Endothelial cell of umbilical vein (primary cell): ENCODE data around the gene RGS21. TPM values are rescaled to one million over a fixed set of nuclear protein-coding genes. Genes with fewer than 3 reads are reported as not detected.

Experiments
- BruUV-seq: library from RNA; stranded (reverse); fragments of 400-500 nt; replicated peaks from 2 replicates; lab custom pipeline; 2021; lab: Mats Ljungman, UMichigan
- CTCF ChIA-PET: fragments of 300-600, 350-600 bp; sonication (Branson Sonifier 250); formaldehyde crosslinking; loops from one replicate; lab custom pipeline; 2021; ENCODE audit warnings: antibody characterized with exemption, inconsistent platforms; lab: Charles Lee
- POLR2A ChIA-PET: fragments of 300-600, 350-600 bp; sonication (Branson Sonifier 250); formaldehyde crosslinking; loops from one replicate; lab custom pipeline; 2021; ENCODE audit warnings: antibody characterized with exemption, inconsistent platforms; lab: Charles Lee
- DNase-seq: peaks from one replicate; pipeline ENCODE4 v3.0.0-alpha.2; 2011; ENCODE audit warnings: low read depth, low spot score
- FAIRE-seq: peaks from 2 replicates; lab custom pipeline; 2011; peaks lifted over from hg19 to GRCh38; lab: Jason Lieb, UNC
- H2AFZ ChIP-seq: 2 replicates; pipeline ENCODE4 v1.6.0; 2012; ENCODE audit warnings: low read depth, low read length, control low read depth, inconsistent platforms
- H3K27ac ChIP-seq: 2 replicates; pipeline ENCODE4 v1.5.1; 2011; ENCODE audit warnings: low read depth, mild to moderate bottlenecking, control low read depth, low read length, moderate library complexity; ENCODE audit not compliant: insufficient read depth
- H3K27me3 ChIP-seq, 2 experiments: 2 replicates each; pipeline versions ENCODE4 v1.6.0 to v1.6.1; 2011; ENCODE audit warnings: low read length in 2 of 2, mixed read lengths in 1 of 2; ENCODE audit not compliant: control insufficient read depth in 2 of 2, insufficient read depth in 2 of 2
- H3K36me3 ChIP-seq, 2 experiments: 2 replicates in 1 of 2; 3 replicates in 1 of 2; pipeline ENCODE4 v1.5.1; 2011; ENCODE audit warnings: low read length in 2 of 2, mild to moderate bottlenecking in 1 of 2, moderate library complexity in 1 of 2; ENCODE audit not compliant: control insufficient read depth in 2 of 2, insufficient read depth in 2 of 2; ENCODE audit errors: extremely low read depth in 1 of 2
- H3K4me1 ChIP-seq: 3 replicates; pipeline ENCODE4 v1.5.1; 2011; ENCODE audit warnings: mild to moderate bottlenecking, low read length; ENCODE audit not compliant: control insufficient read depth, insufficient read depth; ENCODE audit errors: extremely low read depth
- H3K4me2 ChIP-seq: 2 replicates; pipeline ENCODE4 v1.6.1; 2011; ENCODE audit warnings: low read length, control low read depth, mixed read lengths; ENCODE audit not compliant: insufficient read depth
- H3K4me3 ChIP-seq, 3 experiments: fragments of 200-600 bp in 1 of 3; sonication (generic), shearing (Covaris generic) in 1 of 3; replicated peaks in 1 of 3; 2 replicates each; pipeline ENCODE4 v1.5.1; 2011 to 2016; ENCODE audit warnings: control low read depth in 3 of 3, low read length in 3 of 3, mild to moderate bottlenecking in 2 of 3, inconsistent platforms in 1 of 3, low read depth in 1 of 3, moderate library complexity in 1 of 3; ENCODE audit not compliant: insufficient read depth in 1 of 3
- H3K79me2 ChIP-seq: 2 replicates; pipeline ENCODE4 v1.6.0; 2012; ENCODE audit warnings: low read length, inconsistent platforms; ENCODE audit not compliant: control insufficient read depth, insufficient read depth
- H3K9ac ChIP-seq: replicated peaks from 2 replicates; pipeline ENCODE3; 2011; ENCODE audit warnings: low read length, control low read depth; ENCODE audit not compliant: insufficient read depth; ENCODE audit errors: extremely low read depth
- H3K9me1 ChIP-seq: replicated peaks from 3 replicates; pipeline ENCODE4 v1.6.0; 2011; ENCODE audit warnings: mild to moderate bottlenecking, low read length; ENCODE audit not compliant: control insufficient read depth, insufficient read depth; ENCODE audit errors: extremely low read depth
- H3K9me3 ChIP-seq: replicated peaks from 2 replicates; pipeline ENCODE4 v1.5.1; 2012; ENCODE audit warnings: low read length, inconsistent platforms; ENCODE audit not compliant: control insufficient read depth, insufficient read depth
- H4K20me1 ChIP-seq: replicated peaks from 2 replicates; pipeline ENCODE3; 2011; ENCODE audit warnings: mild to moderate bottlenecking, low read length; ENCODE audit not compliant: control insufficient read depth, insufficient read depth; ENCODE audit errors: extremely low read depth
- CTCF ChIP-seq, 2 donors: IDR thresholded peaks; 1 replicate in 1 of 2; 2 replicates in 1 of 2; pipeline ENCODE4 v1.5.1; 2011; ENCODE audit warnings: low read length in 2 of 2, mild to moderate bottlenecking in 2 of 2, moderate library complexity in 2 of 2, control low read depth in 1 of 2, inconsistent platforms in 1 of 2, low read depth in 1 of 2; ENCODE audit not compliant: insufficient read depth in 1 of 2; ENCODE audit errors: extremely low read depth in 1 of 2
- EZH2 ChIP-seq: IDR thresholded peaks from 2 replicates; pipeline ENCODE4 v1.6.1; 2012; ENCODE audit warnings: borderline replicate concordance, low read depth, mild to moderate bottlenecking, moderate library complexity, low read length, inconsistent platforms; ENCODE audit not compliant: severe bottlenecking
- FOS ChIP-seq: IDR thresholded peaks from 2 replicates; pipeline ENCODE4 v1.6.1; 2011; ENCODE audit warnings: mild to moderate bottlenecking, low read length, moderate library complexity, borderline replicate concordance; ENCODE audit not compliant: insufficient read depth
- GATA2 ChIP-seq: IDR thresholded peaks from 2 replicates; pipeline ENCODE4 v1.7.0; 2011; ENCODE audit warnings: low read depth, mild to moderate bottlenecking, moderate library complexity, mixed read lengths, low read length; ENCODE audit not compliant: insufficient read length, insufficient read depth
- JUN ChIP-seq: IDR thresholded peaks from 2 replicates; pipeline ENCODE4 v1.6.1; 2011; ENCODE audit warnings: borderline replicate concordance, low read depth; ENCODE audit not compliant: insufficient read length, insufficient read depth
- MAX ChIP-seq: IDR thresholded peaks from 2 replicates; pipeline ENCODE4 v1.6.1; 2011; ENCODE audit not compliant: insufficient read depth, insufficient read length
- MYC ChIP-seq: IDR thresholded peaks from one replicate; pipeline ENCODE4 v1.6.1; 2011; ENCODE audit warnings: mild to moderate bottlenecking, low read depth, low read length
- POLR2A ChIP-seq: IDR thresholded peaks from 2 replicates; pipeline ENCODE4 v1.6.1; 2012; ENCODE audit warnings: low read depth, mild to moderate bottlenecking, control low read depth, low read length
- POLR2AphosphoS5 ChIP-seq: IDR thresholded peaks from 2 replicates; pipeline ENCODE4 v1.6.1; 2012; ENCODE audit warnings: low read depth, mild to moderate bottlenecking, control low read depth, low read length, moderate library complexity; ENCODE audit not compliant: insufficient read depth
- dilution Hi-C: fragments of 300-500 bp; cut with MboI; formaldehyde crosslinking; loops from one replicate; pipeline ENCODE4 v1.15.0; 2019; ENCODE audit warnings: low sequenced_read_pairs; ENCODE audit not compliant: extremely low pct_ligation_motif_present
- intact Hi-C: fragments of 100-400 bp; cut with micrococcal nuclease; formaldehyde crosslinking; loops from one replicate; pipeline ENCODE4 v1.10.0; 2022
- polyA plus RNA-seq, 4 experiments: library from polyadenylated mRNA; depleted of rRNA in 3 of 4; stranded (reverse) in 3 of 4; unstranded in 1 of 4; fragments of >200 nt; gene quantifications; 2 replicates each; pipeline versions ENCODE4 v1.2.1 to v1.2.3, GENCODE V29; 2011 to 2012; ENCODE audit warnings: missing spikeins in 1 of 4
- total RNA-seq: library from RNA; stranded (reverse); gene quantifications from 2 replicates; pipeline ENCODE4 v1.2.3, GENCODE V29; 2021

Gene RGS21
- total and polyA plus RNA-seq, 2 donors (not counting 3 experiments of a cell fraction or from before 2014, with no cell fraction given): not detected

GRCh38 chr1:192270398-192270797, 46.4 kb upstream of the RGS21 start:
- no peaks in the 10 kb centered on the region for H3K79me2 ChIP-seq
- dilution Hi-C loops: no loop called here
- ChIA-PET POLR2A (no interaction called here), CTCF (no interaction called here)
- no peaks in the 10 kb centered on the region for H3K9me1 ChIP-seq
- intact Hi-C loops: no loop called here
- H4K20me1 ChIP-seq: no peaks in the 10 kb centered on the region
- H3K27me3 ChIP-seq: no peaks in the 10 kb centered on the region
- H3K4me1 ChIP-seq: peaks cover 11% of the 10 kb centered on the region
- BruUV-seq: no TSS peak
- FAIRE-seq (peak; percentile 90), DNase-seq (peak; percentile 80)
- no peaks in the 10 kb centered on the region for H3K36me3 ChIP-seq
- H3K9ac ChIP-seq: no peak overlapping the region
- H3K27ac ChIP-seq: no peak overlapping the region
- TF ChIP-seq JUN (peak; percentile 73), POLR2AphosphoS5 (peak; percentile 65), FOS (peak; percentile 92), CTCF (IDR thresholded peaks at IDR 0.05; ENCODE audit: extremely low read depth in 1 of 2, insufficient read depth in 1 of 2, low read depth in 1 of 2, low read length in 2 of 2) (no peak), GATA2 (peak; percentile 39), MYC (no peak), EZH2 (no peak), MAX (no peak), POLR2A (no peak)
- no peak overlapping the region for H2AFZ ChIP-seq
- H3K4me3 ChIP-seq: no peak overlapping the region
- peak overlapping the region; percentile 13 for H3K4me2 ChIP-seq
- H3K9me3 ChIP-seq: no peaks in the 10 kb centered on the region
